HG02938 (cell line): Measurements from ENCODE around the gene SNRPD3.
"Not testable (repeated sequence)": the region's sequence is repeated elsewhere in the genome, so short reads cannot be mapped to it uniquely, and the experiment has no call there.

Source experiments
- ATAC-seq: cut with Tn5 transposase; IDR thresholded peaks from one replicate; pipeline ENCODE4 v1.9.1; 2021; ENCODE audit warnings: mild to moderate bottlenecking, moderate library complexity; ENCODE audit not compliant: unreplicated experiment

Gene SNRPD3

GRCh38 chr22:24606340-24606739 lies 50.5 kb downstream of the SNRPD3 start:
- not testable (repeated sequence) for ATAC-seq

- not testable (repeated sequence) for ATAC-seq
These were observed 51.7 kb downstream of the SNRPD3 start for GRCh38 chr22:24607429-24607983.

- ATAC-seq: not testable (repeated sequence)
These were observed 52.5 kb downstream of the SNRPD3 start for GRCh38 chr22:24608327-24608726.

GRCh38 chr22:24609888-24610287 lies 54.1 kb downstream of the SNRPD3 start:
- ATAC-seq: not testable (repeated sequence)

- not testable (repeated sequence) for ATAC-seq
These were observed 59.0 kb downstream of the SNRPD3 start for GRCh38 chr22:24614794-24615193.

GRCh38 chr22:24621244-24621643 lies 65.4 kb downstream of the SNRPD3 start:
- not testable (repeated sequence) for ATAC-seq

- not testable (repeated sequence) for ATAC-seq
These were observed 66.8 kb downstream of the SNRPD3 start for GRCh38 chr22:24622596-24622995.
